Endothelial cell (in vitro differentiated cells): Measurements from ENCODE around the gene OSCP1. TPM values are rescaled to one million over a fixed set of nuclear protein-coding genes. Genes with fewer than 3 reads are reported as not detected.
A peak's percentile ranks its signal among the peaks of the same experiment; 100 is the strongest.

Source experiments
- DNase-seq: peaks from one replicate; pipeline ENCODE4 v3.0.0; 2021; ENCODE audit warnings: low spot score
- H3K27ac Mint-ChIP-seq: one replicate; pipeline ENCODE4 v1.8.0; 2021; ENCODE audit warnings: mixed read lengths, inconsistent platforms; ENCODE audit not compliant: unreplicated experiment
- H3K27me3 Mint-ChIP-seq: one replicate; pipeline ENCODE4 v1.8.0; 2021; ENCODE audit warnings: mild to moderate bottlenecking, moderate library complexity, mixed read lengths, inconsistent platforms; ENCODE audit not compliant: unreplicated experiment
- H3K36me3 Mint-ChIP-seq: one replicate; pipeline ENCODE4 v1.8.0; 2021; ENCODE audit warnings: mild to moderate bottlenecking, low read depth, mixed read lengths, inconsistent platforms; ENCODE audit not compliant: unreplicated experiment
- H3K4me1 Mint-ChIP-seq: one replicate; pipeline ENCODE4 v1.8.0; 2021; ENCODE audit warnings: mild to moderate bottlenecking, mixed read lengths, inconsistent platforms; ENCODE audit not compliant: unreplicated experiment
- H3K4me3 Mint-ChIP-seq: one replicate; pipeline ENCODE4 v1.8.0; 2021; ENCODE audit warnings: mild to moderate bottlenecking, mixed read lengths, inconsistent platforms; ENCODE audit not compliant: unreplicated experiment
- H3K9me3 Mint-ChIP-seq: one replicate; pipeline ENCODE4 v1.8.0; 2021; ENCODE audit warnings: mixed read lengths, inconsistent platforms; ENCODE audit not compliant: unreplicated experiment
- total RNA-seq: library from RNA; stranded (reverse); fragmentation: NEBNext Ultra II Directional; extraction: Animal tissue kit (Norgen Biotek cat#: 25700); gene quantifications from one replicate; pipeline ENCODE4 v1.2.1, GENCODE V29; 2021; ENCODE audit not compliant: unreplicated experiment
- TF ChIP-seq, protein P1 (sequence below): fragments of 200-600 bp; sonication (generic); IDR thresholded peaks from one replicate; pipeline ENCODE4 v1.5.0; 2021; ENCODE audit warnings: antibody characterized with exemption; ENCODE audit not compliant: unreplicated experiment

OSCP1 gene
- total RNA-seq, 1 donor from 2014 or later: 5.1 TPM

GRCh38 chr1:36425791-36426190 is 24.5 kb downstream of the OSCP1 start:
- no peak for DNase-seq
- Mint-ChIP-seq H3K36me3 (peaks cover 6% of the 10 kb centered on the region), H3K4me1 (peaks cover 3% of the 10 kb centered on the region), H3K4me3 (no peak overlapping the region), H3K27me3 (peaks cover 3% of the 10 kb centered on the region), H3K27ac (no peak overlapping the region), H3K9me3 (no peaks in the 10 kb centered on the region)
- TF ChIP-seq, protein P1, sequence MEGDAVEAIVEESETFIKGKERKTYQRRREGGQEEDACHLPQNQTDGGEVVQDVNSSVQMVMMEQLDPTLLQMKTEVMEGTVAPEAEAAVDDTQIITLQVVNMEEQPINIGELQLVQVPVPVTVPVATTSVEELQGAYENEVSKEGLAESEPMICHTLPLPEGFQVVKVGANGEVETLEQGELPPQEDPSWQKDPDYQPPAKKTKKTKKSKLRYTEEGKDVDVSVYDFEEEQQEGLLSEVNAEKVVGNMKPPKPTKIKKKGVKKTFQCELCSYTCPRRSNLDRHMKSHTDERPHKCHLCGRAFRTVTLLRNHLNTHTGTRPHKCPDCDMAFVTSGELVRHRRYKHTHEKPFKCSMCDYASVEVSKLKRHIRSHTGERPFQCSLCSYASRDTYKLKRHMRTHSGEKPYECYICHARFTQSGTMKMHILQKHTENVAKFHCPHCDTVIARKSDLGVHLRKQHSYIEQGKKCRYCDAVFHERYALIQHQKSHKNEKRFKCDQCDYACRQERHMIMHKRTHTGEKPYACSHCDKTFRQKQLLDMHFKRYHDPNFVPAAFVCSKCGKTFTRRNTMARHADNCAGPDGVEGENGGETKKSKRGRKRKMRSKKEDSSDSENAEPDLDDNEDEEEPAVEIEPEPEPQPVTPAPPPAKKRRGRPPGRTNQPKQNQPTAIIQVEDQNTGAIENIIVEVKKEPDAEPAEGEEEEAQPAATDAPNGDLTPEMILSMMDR: no peak

DNA sequence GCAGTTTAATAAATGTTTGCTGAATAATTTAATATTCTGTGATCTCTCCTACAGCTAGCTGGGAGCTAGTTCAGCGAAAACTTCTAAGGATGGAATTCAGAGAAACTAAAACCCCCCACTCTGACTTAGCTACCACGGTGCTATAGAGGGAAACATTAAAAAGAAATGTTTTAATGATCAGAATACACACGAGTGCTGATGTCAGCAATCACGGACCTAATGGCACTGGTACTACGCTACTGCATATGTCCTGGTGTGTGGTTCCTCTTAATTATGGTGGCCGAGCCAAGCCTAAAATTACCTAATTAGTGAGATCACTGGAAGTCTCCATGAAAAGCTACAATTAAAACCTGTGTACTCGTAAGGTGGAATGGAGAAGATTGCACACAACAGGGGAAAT is 28.6 kb downstream of the OSCP1 start:
- Mint-ChIP-seq H3K9me3 (no peaks in the 10 kb centered on the region), H3K27me3 (no peaks in the 10 kb centered on the region), H3K4me3 (no peak overlapping the region), H3K4me1 (peaks cover 9% of the 10 kb centered on the region), H3K36me3 (no peaks in the 10 kb centered on the region), H3K27ac (no peak overlapping the region)
- no peak for DNase-seq
- TF ChIP-seq, protein P1: no peak

GRCh38 chr1:36420836-36421317 is 29.4 kb downstream of the OSCP1 start:
- DNase-seq: peak; percentile 96
- Mint-ChIP-seq H3K27me3 (no peaks in the 10 kb centered on the region), H3K4me3 (no peak overlapping the region), H3K4me1 (peaks cover 9% of the 10 kb centered on the region), H3K36me3 (no peaks in the 10 kb centered on the region), H3K27ac (peak overlapping the region; percentile 72), H3K9me3 (no peaks in the 10 kb centered on the region)
- TF ChIP-seq, protein P1: peak; percentile 73

- H3K27me3 Mint-ChIP-seq: no peaks in the 10 kb centered on the region
- peak overlapping the region; percentile 72 for H3K27ac Mint-ChIP-seq
- H3K4me3 Mint-ChIP-seq: no peak overlapping the region
- TF ChIP-seq, protein P1: no peak
- no peaks in the 10 kb centered on the region for H3K9me3 Mint-ChIP-seq
- no peak for DNase-seq
- H3K4me1 Mint-ChIP-seq: peaks cover 9% of the 10 kb centered on the region
- no peaks in the 10 kb centered on the region for H3K36me3 Mint-ChIP-seq
Measured at GRCh38 chr1:36420409-36420808, 29.8 kb downstream of the OSCP1 start.

GRCh38 chr1:36419569-36419968 is 30.7 kb downstream of the OSCP1 start:
- no peaks in the 10 kb centered on the region for H3K36me3 Mint-ChIP-seq
- TF ChIP-seq, protein P1: no peak
- no peak overlapping the region for H3K4me3 Mint-ChIP-seq
- H3K27ac Mint-ChIP-seq: no peak overlapping the region
- DNase-seq: no peak
- no peaks in the 10 kb centered on the region for H3K9me3 Mint-ChIP-seq
- H3K27me3 Mint-ChIP-seq: no peaks in the 10 kb centered on the region
- peaks cover 9% of the 10 kb centered on the region for H3K4me1 Mint-ChIP-seq
